ENCODE data around the gene ETV6.
A peak's percentile ranks its signal among the peaks of the same experiment; 100 is the strongest.
"Not testable (repeated sequence)": the region's sequence is repeated elsewhere in the genome, so short reads cannot be mapped to it uniquely, and the experiment has no call there.

Gene ETV6

GRCh38 chr12:11904124-11904523 is 254.7 kb downstream of the ETV6 start:
- in situ Hi-C loops (cut with HindIII; ENCODE audit: low pct_ligation_motif_present, low sequenced_read_pairs), result no loop called here
- H3K27ac ChIP-seq, result no peak overlapping the region
- no peaks in the 10 kb centered on the region for H3K27me3 ChIP-seq (replicated peaks)
- DNase-seq, result no peak
- no peaks in the 10 kb centered on the region for H3K36me3 ChIP-seq (replicated peaks)
- no peak overlapping the region for H3K4me3 ChIP-seq (ENCODE audit: low read depth, low read length)
- no peak for TF ChIP-seq CTCF (IDR thresholded peaks at IDR 0.05; ENCODE audit: low read depth, low read length, missing control alignments)

- Histone ChIP-seq H3K27me3 (replicated peaks) (no peaks in the 10 kb centered on the region), H3K4me3 (ENCODE audit: low read depth, low read length) (no peak overlapping the region), H3K27ac (no peak overlapping the region), H3K36me3 (replicated peaks) (no peaks in the 10 kb centered on the region)
- in situ Hi-C loops (cut with HindIII; ENCODE audit: low pct_ligation_motif_present, low sequenced_read_pairs), result no loop called here
- DNase-seq, result no peak
- TF ChIP-seq CTCF (IDR thresholded peaks at IDR 0.05; ENCODE audit: low read depth, low read length, missing control alignments), result no peak
These were observed 256.1 kb downstream of the ETV6 start for GRCh38 chr12:11905534-11905933.

DNA sequence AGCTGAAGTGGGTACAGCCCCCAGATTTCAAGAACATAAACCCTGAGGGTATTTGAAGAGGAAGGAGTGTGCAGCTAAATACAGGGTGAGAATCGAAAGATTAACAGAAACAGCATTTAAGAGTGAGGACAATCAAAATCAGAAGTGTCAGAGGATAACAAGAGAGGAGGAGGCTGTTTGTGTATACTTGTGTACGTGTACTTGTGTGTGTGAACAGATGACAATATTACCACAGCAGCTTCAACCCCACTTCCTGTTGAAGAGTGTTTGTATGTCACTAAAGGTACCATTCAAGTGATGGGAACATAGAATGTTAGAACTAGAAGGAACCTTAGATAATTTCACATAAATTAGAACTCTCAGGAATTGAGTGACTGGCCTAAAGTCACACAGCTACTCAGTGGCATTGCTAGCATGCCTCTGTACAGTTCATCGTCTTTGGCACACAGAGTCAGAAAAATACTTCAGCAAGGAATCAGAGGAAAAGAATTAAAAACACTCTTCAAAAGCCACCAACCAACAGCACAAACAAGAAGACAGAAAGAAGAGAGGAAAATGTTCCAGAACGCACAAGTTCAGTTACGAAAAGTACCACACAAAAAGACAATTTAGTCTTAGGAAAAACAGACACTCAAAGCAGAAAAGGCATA is 256.9 kb downstream of the ETV6 start:
- Histone ChIP-seq H3K27ac (no peak overlapping the region), H3K4me3 (ENCODE audit: low read depth, low read length) (no peak overlapping the region), H3K27me3 (replicated peaks) (no peaks in the 10 kb centered on the region), H3K36me3 (replicated peaks) (no peaks in the 10 kb centered on the region)
- DNase-seq, result peak; percentile 68
- TF ChIP-seq CTCF (IDR thresholded peaks at IDR 0.05; ENCODE audit: low read depth, low read length, missing control alignments), result no peak
- in situ Hi-C loops (cut with HindIII; ENCODE audit: low pct_ligation_motif_present, low sequenced_read_pairs), result no loop called here

- no peak for TF ChIP-seq CTCF (IDR thresholded peaks at IDR 0.05; ENCODE audit: low read depth, low read length, missing control alignments)
- Histone ChIP-seq H3K27me3 (replicated peaks) (no peaks in the 10 kb centered on the region), H3K36me3 (replicated peaks) (no peaks in the 10 kb centered on the region), H3K4me3 (ENCODE audit: low read depth, low read length) (no peak overlapping the region), H3K27ac (no peak overlapping the region)
- in situ Hi-C loops (cut with HindIII; ENCODE audit: low pct_ligation_motif_present, low sequenced_read_pairs), result no loop called here
- DNase-seq, result no peak
These were observed 258.2 kb downstream of the ETV6 start for GRCh38 chr12:11907625-11908024.

DNA sequence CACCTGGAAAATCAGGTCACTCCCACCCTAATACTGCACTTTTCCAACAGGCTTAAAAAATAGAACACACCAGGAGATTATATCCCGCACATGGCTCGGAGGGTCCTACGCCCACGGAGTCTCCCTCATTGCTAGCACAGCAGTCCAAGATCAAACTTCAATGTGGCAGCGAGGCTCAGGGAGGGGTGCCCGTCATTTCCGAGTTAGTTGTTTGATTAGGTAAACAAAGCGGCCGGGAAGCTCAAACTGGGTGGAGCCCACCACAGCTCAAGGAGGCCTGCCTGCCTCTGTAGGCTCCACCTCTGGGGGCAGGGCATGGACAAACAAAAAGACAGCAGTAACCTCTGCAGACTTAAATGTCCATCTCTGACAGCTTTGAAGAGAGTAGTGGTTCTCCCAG is 259.9 kb downstream of the ETV6 start:
- in situ Hi-C loops (cut with HindIII; ENCODE audit: low pct_ligation_motif_present, low sequenced_read_pairs); H3K36me3 ChIP-seq (replicated peaks); DNase-seq; H3K4me3 ChIP-seq (ENCODE audit: low read depth, low read length); H3K27me3 ChIP-seq (replicated peaks); H3K27ac ChIP-seq: not testable (repeated sequence)

- H3K27ac ChIP-seq, result no peak overlapping the region
- in situ Hi-C loops (cut with HindIII; ENCODE audit: low pct_ligation_motif_present, low sequenced_read_pairs), result no loop called here
- no peak for TF ChIP-seq CTCF (IDR thresholded peaks at IDR 0.05; ENCODE audit: low read depth, low read length, missing control alignments)
- no peaks in the 10 kb centered on the region for H3K27me3 ChIP-seq (replicated peaks)
- no peak for DNase-seq
- H3K4me3 ChIP-seq (ENCODE audit: low read depth, low read length), result no peak overlapping the region
- H3K36me3 ChIP-seq (replicated peaks), result no peaks in the 10 kb centered on the region
These were observed 266.6 kb downstream of the ETV6 start for GRCh38 chr12:11916113-11916512.

Measured in brain microvascular endothelial cell (primary cell).